HG03196 (cell line): ENCODE measurements around the gene STX2.
A peak's percentile ranks its signal among the peaks of the same experiment; 100 is the strongest.
"Not testable (repeated sequence)": the region's sequence is repeated elsewhere in the genome, so short reads cannot be mapped to it uniquely, and the experiment has no call there.

ENCODE experiments used
- ATAC-seq: cut with Tn5 transposase; IDR thresholded peaks from one replicate; pipeline ENCODE4 v1.9.1; 2021; ENCODE audit not compliant: unreplicated experiment

Gene STX2

GRCh38 chr12:130838951-130839769, at the start of gene STX2:
TSS of gene STX2 (minus strand) at chr12:130839250. CDS start at chr12:130839099, 151 bp downstream.
- peak; percentile 82 for ATAC-seq

GRCh38 chr12:130887190-130887589, 48.1 kb upstream of the STX2 start:
- not testable (repeated sequence) for ATAC-seq

GRCh38 chr12:130881548-130881947, 42.5 kb upstream of the STX2 start:
- no peak for ATAC-seq

GRCh38 chr12:130881046-130881445, 42.0 kb upstream of the STX2 start:
- ATAC-seq: no peak

GRCh38 chr12:130880411-130880885, 41.4 kb upstream of the STX2 start:
- ATAC-seq: no peak

DNA sequence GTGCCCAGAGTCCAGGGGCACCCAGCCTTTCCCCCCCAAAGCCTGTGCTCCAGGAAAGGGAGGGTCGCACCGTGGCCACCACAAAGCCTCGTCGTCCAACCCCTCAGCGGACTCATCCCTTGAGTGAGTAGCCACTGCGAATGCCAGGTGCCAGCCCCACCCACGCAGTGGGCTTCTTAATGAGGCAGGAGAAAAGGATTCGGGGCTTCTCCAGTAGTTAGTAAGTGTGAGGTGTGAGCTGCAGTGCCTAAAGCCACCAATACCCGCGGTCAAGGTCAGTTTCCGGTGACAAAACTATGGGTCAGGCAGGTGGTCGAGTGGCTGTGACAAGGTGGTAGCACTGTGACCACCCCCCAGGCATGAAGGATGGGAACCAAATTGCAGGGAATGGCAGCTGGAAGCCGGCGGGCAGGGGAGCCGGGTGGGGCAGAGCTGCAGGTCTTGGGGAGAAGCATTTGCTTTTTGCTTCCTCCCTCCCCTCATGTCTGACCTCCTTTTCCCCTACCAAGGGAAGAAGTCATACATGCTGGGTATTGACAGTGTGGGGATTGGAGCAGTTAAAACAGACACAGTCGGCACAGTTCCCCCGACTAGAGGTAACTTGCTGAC, 40.8 kb upstream of the STX2 start:
- no peak for ATAC-seq

DNA sequence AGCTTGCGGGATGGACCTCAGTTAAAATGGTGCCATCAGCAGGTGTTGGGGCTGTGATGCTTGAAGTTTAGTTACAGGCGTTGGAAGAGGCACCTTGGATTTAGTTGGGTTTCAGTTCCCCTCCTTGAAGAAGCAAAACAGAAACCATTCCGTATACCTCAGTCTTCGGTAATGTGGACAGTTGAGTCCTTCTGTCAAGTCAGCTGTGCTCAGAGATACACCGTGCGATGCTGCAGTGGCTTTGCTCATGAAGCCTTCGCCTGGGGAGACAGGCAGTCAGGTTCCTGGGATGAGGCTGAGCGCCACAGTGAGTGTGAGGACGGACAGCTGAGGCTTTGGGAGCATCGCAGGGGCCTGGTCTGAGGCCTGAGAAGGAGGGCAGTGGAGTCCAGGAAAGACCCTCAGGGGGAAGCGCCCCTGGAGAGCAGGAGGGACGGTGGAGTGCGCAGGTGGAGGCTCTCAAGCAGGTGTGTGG, 40.2 kb upstream of the STX2 start:
- peak; percentile 66 for ATAC-seq

DNA sequence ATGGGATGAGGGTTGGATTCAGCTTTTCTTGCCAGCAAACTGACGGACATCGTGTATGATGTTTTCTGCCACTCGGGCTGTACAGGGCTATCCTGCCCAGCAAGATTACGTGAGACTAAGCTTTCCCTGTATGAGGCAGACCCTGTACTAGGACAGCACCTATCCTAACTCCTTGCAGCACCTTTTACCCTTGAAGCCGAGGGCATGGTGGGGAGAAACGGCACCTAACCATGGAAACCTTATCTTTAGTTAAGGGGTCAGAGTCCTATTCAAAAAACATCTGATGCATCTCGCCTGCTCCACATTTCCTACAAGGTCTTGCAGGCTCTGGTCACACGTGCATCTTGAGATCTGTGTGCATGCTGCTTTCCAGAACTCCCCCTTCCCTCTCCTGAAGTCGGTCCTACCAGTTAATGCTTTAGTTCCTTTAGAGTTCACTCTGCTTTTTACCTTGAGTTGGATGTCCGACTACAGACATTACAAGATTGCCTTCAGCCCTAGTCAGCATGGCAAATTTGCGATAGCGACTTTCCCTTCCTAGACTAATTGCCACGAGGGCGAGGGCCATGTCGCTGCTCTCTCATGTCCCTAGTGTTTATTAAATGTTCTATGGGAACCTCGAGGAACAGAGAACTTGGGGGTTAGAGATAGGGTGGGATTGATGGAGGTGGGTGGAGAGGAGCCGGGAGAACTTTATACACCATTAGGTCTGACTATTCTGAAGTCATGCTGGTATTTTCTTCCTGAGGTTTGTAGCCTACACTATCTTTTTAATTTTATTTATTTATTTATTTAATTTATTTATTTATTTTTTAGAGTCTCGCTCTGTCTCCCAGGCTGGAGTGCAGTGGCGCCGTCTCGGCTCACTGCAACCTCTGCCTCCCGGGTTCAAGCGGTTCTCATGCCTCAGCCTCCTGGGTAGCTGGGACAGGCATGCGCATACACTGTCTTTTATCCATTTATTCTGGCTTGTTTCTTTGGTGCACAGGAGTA, 39.4 kb upstream of the STX2 start:
- ATAC-seq: no peak

DNA sequence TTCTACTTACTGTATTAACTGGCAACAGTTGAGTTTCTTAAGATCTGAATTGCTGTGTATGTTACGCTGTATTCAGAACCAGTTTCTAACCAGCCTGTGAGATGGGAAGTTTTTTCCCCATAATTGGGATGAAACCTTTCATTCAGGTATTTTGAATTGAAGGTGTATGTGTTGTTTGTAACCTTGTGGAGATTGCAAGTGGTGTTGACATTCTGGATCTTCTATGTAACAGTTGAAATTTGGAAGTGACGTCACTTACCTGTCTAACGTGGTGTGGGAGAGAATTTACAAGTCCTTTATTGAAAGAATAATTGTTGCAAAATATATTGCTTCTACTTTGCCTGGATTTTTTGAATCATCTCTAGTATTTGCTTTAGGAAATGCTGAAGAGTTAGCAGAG, 38.3 kb upstream of the STX2 start:
- no peak for ATAC-seq

DNA sequence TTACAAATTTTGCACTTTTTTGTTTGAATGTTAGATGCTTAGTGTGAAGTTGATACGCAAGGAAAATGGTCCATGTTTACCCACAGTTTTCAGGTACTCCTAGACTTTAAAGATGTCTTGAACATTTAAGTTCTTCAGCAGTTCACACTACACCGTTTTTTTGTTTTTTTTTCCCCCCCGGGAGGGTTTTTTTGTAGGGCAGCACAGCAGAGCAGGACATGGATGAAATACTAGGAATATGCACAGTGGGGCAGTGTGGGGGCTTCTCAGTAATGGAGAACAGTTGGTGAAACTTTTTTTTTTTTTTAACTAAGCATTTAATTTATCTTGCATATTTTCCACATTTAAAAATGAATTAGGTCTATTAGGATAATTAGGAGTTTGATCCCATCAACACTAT, 37.7 kb upstream of the STX2 start:
- ATAC-seq: no peak

GRCh38 chr12:130876297-130876696, 37.2 kb upstream of the STX2 start:
- ATAC-seq: no peak

GRCh38 chr12:130875708-130876107, 36.7 kb upstream of the STX2 start:
- ATAC-seq: not testable (repeated sequence)

DNA sequence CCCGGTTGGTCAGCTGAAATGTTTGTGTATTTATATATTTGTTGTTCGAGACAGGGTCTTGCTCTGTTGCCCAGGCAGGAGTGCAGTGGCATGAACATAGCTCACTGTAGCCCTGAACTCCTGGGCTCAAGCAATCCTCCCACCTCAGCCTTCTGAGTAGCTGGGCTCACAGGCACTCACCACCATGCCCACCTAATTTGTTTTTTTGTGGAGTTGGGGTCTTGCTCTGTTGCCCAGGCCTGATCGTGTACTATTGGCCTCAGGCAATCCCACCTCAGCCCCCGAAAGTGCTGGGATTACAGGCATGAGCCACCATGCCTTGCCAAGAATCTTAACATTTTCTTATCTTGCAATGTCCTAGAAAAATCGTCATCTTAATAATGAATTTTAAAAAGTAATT, 36.1 kb upstream of the STX2 start:
- ATAC-seq: no peak

GRCh38 chr12:130874696-130875095, 35.6 kb upstream of the STX2 start:
- ATAC-seq: no peak

DNA sequence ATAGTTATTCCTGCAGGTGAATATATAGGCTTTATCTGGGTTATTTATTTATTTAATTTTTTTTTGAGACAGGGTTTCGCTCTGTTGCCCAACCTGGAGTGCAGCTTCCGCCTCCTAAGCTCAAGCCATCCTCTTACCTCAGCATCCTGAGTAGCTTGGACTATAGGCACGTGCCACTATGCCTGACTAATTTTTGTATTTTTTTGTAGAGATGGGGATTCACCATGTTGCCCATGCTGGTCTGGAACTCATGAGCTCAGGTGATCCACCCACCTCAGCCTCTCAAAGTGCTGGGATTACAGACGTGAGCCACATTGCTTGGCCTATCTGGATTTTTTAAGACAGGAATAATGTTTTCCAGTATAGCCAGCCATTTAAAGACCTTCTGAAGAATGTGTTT, 34.8 kb upstream of the STX2 start:
- no peak for ATAC-seq

- ATAC-seq: no peak
These were observed 34.2 kb upstream of the STX2 start for GRCh38 chr12:130873106-130873795.

DNA sequence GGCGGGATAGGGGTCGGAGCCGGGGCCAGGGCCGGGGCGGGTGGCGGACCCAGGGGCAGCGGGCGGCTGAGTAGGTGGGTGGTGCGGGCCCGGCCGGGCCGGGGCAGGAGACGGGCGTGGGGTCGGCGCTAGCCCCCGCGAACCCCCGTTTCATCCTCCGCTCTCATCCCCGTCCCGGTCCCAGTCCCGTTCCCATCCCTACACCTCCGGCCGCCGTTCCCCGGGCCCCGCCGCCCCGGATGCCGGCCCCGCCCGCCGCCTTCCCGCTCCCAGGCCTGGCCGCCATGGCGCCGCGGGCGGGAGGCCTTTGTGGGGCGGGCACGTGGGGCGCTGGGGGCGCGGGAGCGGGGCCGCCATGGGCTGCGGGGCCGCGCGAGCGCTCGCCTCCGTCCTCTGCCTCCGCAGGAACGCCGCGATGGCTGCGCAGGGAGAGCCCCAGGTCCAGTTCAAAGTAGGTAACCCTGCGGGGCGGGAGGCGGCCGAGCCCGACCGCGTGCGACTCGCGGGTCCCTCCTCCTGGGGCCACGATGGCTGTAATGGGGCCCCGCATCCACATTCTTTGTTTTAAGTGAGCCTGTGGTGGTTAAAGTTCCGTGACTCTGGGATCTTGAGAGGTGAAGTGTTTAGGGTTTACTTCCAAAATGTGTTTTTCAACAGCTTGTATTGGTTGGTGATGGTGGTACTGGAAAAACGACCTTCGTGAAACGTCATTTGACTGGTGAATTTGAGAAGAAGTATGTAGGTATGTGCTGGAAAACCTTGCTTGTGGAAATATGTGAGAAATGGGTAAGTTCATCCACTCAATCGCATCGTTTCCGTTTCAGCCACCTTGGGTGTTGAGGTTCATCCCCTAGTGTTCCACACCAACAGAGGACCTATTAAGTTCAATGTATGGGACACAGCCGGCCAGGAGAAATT, 33.4 kb upstream of the STX2 start:
- ATAC-seq: peak; percentile 31

- peak; percentile 73 for ATAC-seq
These were observed 32.5 kb upstream of the STX2 start, which contains the start of gene RAN for GRCh38 chr12:130871286-130872178. TSS of gene RAN (plus strand) at chr12:130872066. CDS start at chr12:130872594, 528 bp downstream.
